Thyroid gland (tissue), 4 donors: Measurements from ENCODE around the gene CACNA2D3.

ENCODE experiments used
- CTCF ChIP-seq, 6 experiments: fragments of 200-600 bp in 3 of 6; fragments of 450-650 bp in 3 of 6; sonication (generic) in 3 of 6; IDR thresholded peaks; one replicate each; pipeline ENCODE4 v1.5.1; 2016 to 2019; ENCODE audit warnings: antibody characterized with exemption in 6 of 6, mild to moderate bottlenecking in 2 of 6, inconsistent platforms in 1 of 6, moderate library complexity in 1 of 6
- POLR2A ChIP-seq, 2 donors: fragments of 450-650 bp; IDR thresholded peaks; one replicate each; pipeline ENCODE4 v1.6.1; 2017; ENCODE audit warnings: antibody characterized with exemption in 2 of 2, mild to moderate bottlenecking in 2 of 2, moderate library complexity in 1 of 2

GRCh38 chr3:54232618-54233017 lies 110.3 kb downstream of the CACNA2D3 start:
- TF ChIP-seq CTCF (IDR thresholded peaks at IDR 0.05): no peak
- no peak for TF ChIP-seq POLR2A (IDR thresholded peaks at IDR 0.05)
